Tibial artery (tissue), 4 donors: ENCODE results near the gene YOD1.
A peak's percentile ranks its signal among the peaks of the same experiment; 100 is the strongest.

Experiments used
- DNase-seq, 2 donors: peaks; one replicate each; pipeline ENCODE4 v3.0.0-alpha.2; 2019
- H3K27ac ChIP-seq, 2 donors: fragments of 200-600 bp; sonication (generic) in 1 of 2; 1 replicate in 1 of 2; 2 replicates in 1 of 2; pipeline ENCODE4 v1.5.1; 2018 to 2019; ENCODE audit warnings: mild to moderate bottlenecking in 1 of 2
- H3K27me3 ChIP-seq, 2 donors: fragments of 200-600 bp; sonication (generic) in 1 of 2; one replicate each; pipeline versions ENCODE4 v1.5.1 to v1.6.0; 2016 to 2019
- H3K36me3 ChIP-seq, 3 donors: fragments of 200-600 bp; sonication (generic) in 2 of 3; one replicate each; pipeline ENCODE4 v1.5.1; 2016 to 2019; ENCODE audit warnings: mild to moderate bottlenecking in 2 of 3
- H3K4me1 ChIP-seq, 4 donors: fragments of 200-600 bp; sonication (generic) in 2 of 4; 1 replicate in 3 of 4; 2 replicates in 1 of 4; pipeline ENCODE4 v1.5.1; 2016 to 2019
- H3K4me3 ChIP-seq, 2 donors: fragments of 200-600 bp; sonication (generic) in 1 of 2; 1 replicate in 1 of 2; 2 replicates in 1 of 2; pipeline ENCODE4 v1.5.1; 2018 to 2019; ENCODE audit warnings: mild to moderate bottlenecking in 2 of 2
- H3K9me3 ChIP-seq, 3 donors: fragments of 200-600 bp; sonication (generic) in 1 of 3; one replicate each; pipeline ENCODE4 v1.5.1; 2016 to 2019
- CTCF ChIP-seq, 2 experiments: fragments of 200-600 bp in 1 of 2; fragments of 450-650 bp in 1 of 2; IDR thresholded peaks; one replicate each; pipeline ENCODE4 v1.5.1; 2017 to 2019; ENCODE audit warnings: antibody characterized with exemption in 2 of 2, mild to moderate bottlenecking in 1 of 2, moderate library complexity in 1 of 2
- intact Hi-C: fragments of 100-400 bp; cut with DNase I; formaldehyde crosslinking; loops from one replicate; pipeline ENCODE4 v1.15.0; 2023; ENCODE audit warnings: low total_unique reads

The YOD1 gene

GRCh38 chr1:207070811-207071210 lies 19.8 kb upstream of the YOD1 start:
- Histone ChIP-seq H3K9me3 (no peaks in the 10 kb centered on the region), H3K27me3 (no peaks in the 10 kb centered on the region), H3K4me3 (no peak overlapping the region), H3K4me1 (no peaks in the 10 kb centered on the region), H3K36me3 (peaks cover 26 to 58% (median 40%) of the 10 kb centered on the region in 3 donors), H3K27ac (no peak overlapping the region)
- no peak for DNase-seq
- intact Hi-C loops = no loop called here
- no peak for TF ChIP-seq CTCF (IDR thresholded peaks at IDR 0.05)

- Histone ChIP-seq H3K4me3 (no peak overlapping the region), H3K9me3 (no peaks in the 10 kb centered on the region), H3K36me3 (peaks cover 32 to 67% (median 48%) of the 10 kb centered on the region in 3 donors), H3K27ac (no peak overlapping the region), H3K27me3 (no peaks in the 10 kb centered on the region), H3K4me1 (no peaks in the 10 kb centered on the region)
- no peak for TF ChIP-seq CTCF (IDR thresholded peaks at IDR 0.05)
- DNase-seq = no peak
- intact Hi-C loops = no loop called here
These were observed 19.0 kb upstream of the YOD1 start for GRCh38 chr1:207069858-207070506.

GRCh38 chr1:207069061-207069460 lies 18.1 kb upstream of the YOD1 start:
- Histone ChIP-seq H3K9me3 (no peaks in the 10 kb centered on the region), H3K36me3 (peaks cover 32 to 76% (median 57%) of the 10 kb centered on the region in 3 donors), H3K4me1 (no peaks in the 10 kb centered on the region), H3K27me3 (no peaks in the 10 kb centered on the region), H3K27ac (no peak overlapping the region), H3K4me3 (no peak overlapping the region)
- TF ChIP-seq CTCF (IDR thresholded peaks at IDR 0.05) = no peak
- no peak for DNase-seq
- intact Hi-C loops = no loop called here

- H3K36me3 ChIP-seq = peaks cover 32 to 90% (median 68%) of the 10 kb centered on the region in 3 donors
- H3K27ac ChIP-seq = no peak overlapping the region
- no peaks in the 10 kb centered on the region for H3K27me3 ChIP-seq
- intact Hi-C loops = no loop called here
- TF ChIP-seq CTCF (IDR thresholded peaks at IDR 0.05) = no peak
- no peaks in the 10 kb centered on the region for H3K4me1 ChIP-seq
- no peak overlapping the region for H3K4me3 ChIP-seq
- no peaks in the 10 kb centered on the region for H3K9me3 ChIP-seq
- DNase-seq = no peak
These were observed 16.7 kb upstream of the YOD1 start for GRCh38 chr1:207067665-207068064.

DNA sequence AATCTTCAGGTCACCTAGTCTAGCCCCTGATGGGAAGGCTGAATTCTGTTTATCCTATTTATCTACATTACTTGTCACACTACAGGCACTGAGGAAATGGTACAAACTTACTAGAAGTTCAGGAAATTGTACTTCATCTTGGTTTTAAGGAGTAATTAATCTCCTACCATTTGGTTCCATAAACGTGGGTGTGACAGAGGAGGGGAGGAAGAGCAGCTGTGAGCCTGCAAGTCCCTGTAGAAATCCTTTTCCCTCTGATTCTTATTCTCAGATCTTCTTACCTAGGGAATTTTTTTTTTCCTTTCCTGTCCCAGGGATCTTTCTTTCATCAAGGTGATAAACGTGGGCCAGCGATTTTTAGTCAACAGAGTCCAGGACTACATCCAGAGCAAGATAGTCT lies 16.2 kb upstream of the YOD1 start:
- Histone ChIP-seq H3K9me3 (no peaks in the 10 kb centered on the region), H3K36me3 (peaks cover 37 to 91% (median 72%) of the 10 kb centered on the region in 3 donors), H3K27ac (no peak overlapping the region), H3K4me3 (no peak overlapping the region), H3K4me1 (no peaks in the 10 kb centered on the region), H3K27me3 (no peaks in the 10 kb centered on the region)
- no peak for TF ChIP-seq CTCF (IDR thresholded peaks at IDR 0.05)
- intact Hi-C loops = no loop called here
- no peak for DNase-seq

- H3K27me3 ChIP-seq = no peaks in the 10 kb centered on the region
- H3K4me1 ChIP-seq = no peaks in the 10 kb centered on the region
- H3K9me3 ChIP-seq = no peaks in the 10 kb centered on the region
- H3K36me3 ChIP-seq = peaks cover 35 to 75% (median 72%) of the 10 kb centered on the region in 3 donors
- intact Hi-C loops = no loop called here
- DNase-seq = no peak
- peak overlapping the region; percentile 2 to 8 for H3K27ac ChIP-seq
- TF ChIP-seq CTCF (IDR thresholded peaks at IDR 0.05) = no peak
- no peak overlapping the region for H3K4me3 ChIP-seq
These were observed 13.6 kb upstream of the YOD1 start for GRCh38 chr1:207064561-207064960.
